Left renal cortex interstitium (tissue), 4 donors: ENCODE results near the gene RETREG2. TPM values are rescaled to one million over a fixed set of nuclear protein-coding genes. Genes with fewer than 3 reads are reported as not detected.

Source experiments
- DNase-seq, 4 donors: peaks; one replicate each; pipeline ENCODE4 v3.0.0-alpha.2; 2013; ENCODE audit warnings: low read depth in 4 of 4, low spot score in 2 of 4, missing footprints in 1 of 4
- polyA plus RNA-seq, 4 donors: library from polyadenylated mRNA; unstranded; fragments of 120-200 nt; gene quantifications; one replicate each; pipeline ENCODE4 v1.2.1, GENCODE V29; 2013; ENCODE audit not compliant: insufficient read length in 4 of 4

RETREG2 gene
- polyA plus RNA-seq, 4 donors = 106 to 125 (median 120) TPM

- DNase-seq = no peak
Observed at GRCh38 chr2:219168526-219168925, 9.5 kb upstream of the RETREG2 start.

- DNase-seq = no peak
Observed at GRCh38 chr2:219168932-219169331, 9.1 kb upstream of the RETREG2 start.

- DNase-seq = no peak
Observed at GRCh38 chr2:219169930-219170654, 8.0 kb upstream of the RETREG2 start, which contains the start of gene SLC23A3. Gene SLC23A3 (minus strand): TSS chr2:219170029. CDS start chr2:219169984, 45 bp downstream.

- peak in 2 of 4 donors; percentile 8 to 31 for DNase-seq
Observed at GRCh38 chr2:219171231-219171651, 6.8 kb upstream of the RETREG2 start.

- DNase-seq = no peak
Observed at GRCh38 chr2:219172231-219173154, 5.6 kb upstream of the RETREG2 start.

GRCh38 chr2:219173176-219173575 is 4.9 kb upstream of the RETREG2 start:
- DNase-seq = no peak

- no peak for DNase-seq
Observed at GRCh38 chr2:219174146-219174545, 3.9 kb upstream of the RETREG2 start.

GRCh38 chr2:219174801-219175200 is 3.3 kb upstream of the RETREG2 start:
- DNase-seq = no peak

- DNase-seq = no peak
Observed at GRCh38 chr2:219175486-219175885, 2.6 kb upstream of the RETREG2 start.

GRCh38 chr2:219175928-219176817 is 1.9 kb upstream of the RETREG2 start:
- DNase-seq = peak in 1 of 4 donors; percentile 21

- peak in 3 of 4 donors; percentile 48 to 66 (median 61) for DNase-seq
Observed at GRCh38 chr2:219176818-219177551, 1.1 kb upstream of the RETREG2 start, which contains the start of gene CNPPD1. Gene CNPPD1 (minus strand): TSS chr2:219176925. CDS start chr2:219176828, 97 bp downstream.

GRCh38 chr2:219178377-219179175 is 501 bp downstream of the RETREG2 start:
- peak in 2 of 4 donors; percentile 7 to 8 for DNase-seq

GRCh38 chr2:219179601-219180465 is 1.8 kb downstream of the RETREG2 start:
- DNase-seq = no peak

- DNase-seq = no peak
Observed at GRCh38 chr2:219180961-219181360, 2.9 kb downstream of the RETREG2 start.

- DNase-seq = no peak
Observed at GRCh38 chr2:219181531-219181930, 3.5 kb downstream of the RETREG2 start.

- no peak for DNase-seq
Observed at GRCh38 chr2:219182331-219183150, 4.5 kb downstream of the RETREG2 start.
